Measurements from ENCODE around the gene LMF1.

The LMF1 gene

GRCh38 chr16:877242-878071 is 93.3 kb downstream of the LMF1 start:
- DNase-seq = no peak

GRCh38 chr16:876523-877241 is 94.1 kb downstream of the LMF1 start:
- no peak for DNase-seq

- DNase-seq = no peak
Observed at GRCh38 chr16:876041-876335, 94.8 kb downstream of the LMF1 start.

DNA sequence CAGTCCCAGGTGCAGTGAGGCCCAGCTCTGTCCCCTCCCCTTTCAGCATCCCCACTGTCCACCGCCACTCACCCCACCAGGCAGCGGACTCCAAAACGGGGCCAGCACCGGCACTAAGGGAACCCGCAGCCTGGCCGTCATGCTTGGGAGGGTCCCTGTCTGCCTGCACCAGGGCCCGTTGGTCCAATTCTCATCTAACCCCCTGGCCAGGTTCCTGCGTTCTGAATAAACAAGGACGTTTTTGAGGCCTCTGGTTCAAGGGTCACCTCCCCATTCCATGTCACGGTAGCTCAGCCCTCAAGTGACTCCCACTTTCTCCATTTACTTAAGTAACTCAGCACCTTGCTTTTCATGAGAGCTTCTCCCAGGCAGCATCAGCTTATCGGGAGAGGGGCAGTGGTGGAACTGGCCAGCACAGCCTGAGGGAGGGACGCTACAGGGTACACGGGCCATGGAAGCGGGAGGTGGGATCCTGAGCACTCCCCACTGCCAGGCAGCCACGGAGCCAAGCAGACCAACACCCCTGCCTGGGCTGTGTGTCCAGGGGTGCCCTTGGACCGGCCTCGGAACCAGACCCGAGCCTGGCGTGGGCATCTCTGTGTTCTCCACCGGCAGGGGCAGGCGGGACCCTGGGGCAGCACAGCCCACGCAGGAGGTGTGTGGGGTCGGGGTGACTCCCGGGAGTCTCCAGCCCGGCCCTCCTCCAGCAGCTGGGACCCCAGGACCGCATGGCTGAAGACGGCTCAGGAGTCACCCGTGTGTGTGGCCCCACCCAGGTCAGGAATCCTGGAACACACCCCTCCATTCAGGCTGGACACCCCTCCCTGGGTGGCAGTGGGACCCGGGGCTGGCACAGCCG is 95.4 kb downstream of the LMF1 start:
- DNase-seq = no peak

DNA sequence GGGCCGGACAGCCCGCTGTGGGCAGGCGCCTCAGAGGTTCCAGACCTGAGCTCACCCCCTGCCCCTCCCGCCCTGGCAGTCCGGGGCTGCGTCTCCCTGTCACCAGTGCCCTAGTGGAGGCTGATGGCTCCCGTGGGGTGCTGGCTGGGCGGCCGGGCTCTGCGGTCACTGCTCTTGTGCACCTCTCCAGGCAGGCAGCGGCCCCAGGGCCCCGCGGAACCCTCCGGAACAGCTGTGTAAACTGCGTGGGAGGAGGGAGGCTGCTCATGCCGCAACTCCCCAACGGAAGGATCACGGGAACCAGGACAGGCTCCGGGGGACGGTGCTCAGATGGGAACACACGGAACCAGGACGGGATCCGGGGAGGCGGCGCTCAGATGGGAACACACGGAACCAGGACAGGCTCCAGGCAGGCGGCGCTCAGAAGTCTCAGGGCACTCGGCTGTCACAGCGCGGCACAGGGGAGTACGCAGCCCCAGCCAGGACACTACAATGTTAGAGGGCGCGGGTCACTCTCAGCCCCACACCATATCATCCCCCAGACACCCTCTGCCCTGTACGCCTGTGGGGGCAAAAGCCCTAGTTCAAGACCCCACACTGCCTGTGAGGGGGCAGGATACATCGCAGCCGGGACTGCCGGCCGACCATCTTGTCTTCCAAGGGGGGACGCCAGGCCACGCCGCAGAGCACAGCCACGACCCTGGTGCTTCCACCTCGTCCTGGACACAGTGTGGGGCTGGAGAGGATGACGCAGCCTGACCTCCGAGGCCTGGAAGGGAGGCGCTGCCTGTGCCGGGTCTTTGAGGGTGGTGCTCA is 96.2 kb downstream of the LMF1 start:
- no peak for DNase-seq

DNA sequence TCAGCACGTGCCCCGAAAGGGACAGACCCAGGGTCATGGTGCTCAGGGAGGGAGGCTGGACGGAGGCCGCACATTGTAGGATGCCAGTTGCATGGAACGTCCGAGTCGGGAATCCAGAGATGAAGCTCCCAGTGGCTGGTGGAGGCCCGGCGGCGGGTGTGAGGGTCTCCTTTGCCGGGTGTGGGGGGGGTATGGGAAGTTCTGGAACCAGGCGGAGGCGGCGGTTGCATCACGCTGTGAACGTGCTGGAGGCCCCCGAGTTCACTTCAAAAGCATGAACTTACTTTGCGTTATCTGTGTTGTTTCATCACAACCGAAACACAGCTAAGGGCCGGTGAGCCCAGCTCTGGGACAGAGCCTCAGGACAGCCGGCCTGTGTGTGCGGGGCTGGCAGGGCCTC is 96.9 kb downstream of the LMF1 start:
- DNase-seq = no peak

GRCh38 chr16:873243-873661 is 97.5 kb downstream of the LMF1 start:
- DNase-seq = no peak

GRCh38 chr16:872436-873242 is 98.1 kb downstream of the LMF1 start:
- DNase-seq = no peak

- no peak for DNase-seq
Observed at GRCh38 chr16:871562-872345, 99.0 kb downstream of the LMF1 start.

DNA sequence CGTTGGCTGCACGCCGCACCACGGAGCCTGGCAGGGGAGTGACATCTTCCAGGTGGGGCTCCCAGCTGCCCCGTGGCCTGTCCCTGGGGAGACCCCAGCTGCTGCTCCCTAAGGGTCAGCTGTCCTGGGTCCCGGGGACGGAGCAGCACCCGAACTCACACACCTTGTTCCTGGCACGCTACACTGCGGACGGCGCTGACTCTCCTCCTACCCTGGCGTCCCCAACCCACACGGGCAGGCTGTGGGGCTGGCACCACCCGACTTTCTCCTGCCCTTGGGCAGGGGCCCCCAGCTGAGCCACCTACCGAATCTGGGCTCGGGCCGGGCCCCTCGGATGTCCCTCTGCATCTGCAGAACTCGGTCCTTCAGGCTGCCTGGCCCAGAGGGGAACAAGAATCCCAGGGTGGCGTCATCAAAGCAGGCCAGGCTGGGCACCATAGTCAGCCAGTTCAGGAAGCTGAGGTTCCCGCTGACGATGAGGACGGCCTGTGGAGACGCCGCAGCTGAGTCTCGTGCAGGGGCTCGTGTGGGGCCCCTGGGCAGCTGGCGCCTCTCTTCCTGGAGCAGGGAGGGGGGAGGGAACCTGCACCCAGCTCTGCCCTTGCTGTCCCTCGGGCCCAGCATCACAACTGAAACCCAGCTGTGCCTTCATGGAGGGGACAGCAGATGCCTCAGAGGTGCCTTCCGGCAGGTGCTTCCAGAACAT is 99.8 kb downstream of the LMF1 start:
- DNase-seq = no peak

- DNase-seq = no peak
Observed at GRCh38 chr16:869823-870641, 100.8 kb downstream of the LMF1 start.

- no peak for DNase-seq
Observed at GRCh38 chr16:868846-869822, 101.7 kb downstream of the LMF1 start.

- no peak for DNase-seq
Observed at GRCh38 chr16:868386-868755, 102.4 kb downstream of the LMF1 start.

GRCh38 chr16:867421-868385 is 103.1 kb downstream of the LMF1 start:
- DNase-seq = no peak

DNA sequence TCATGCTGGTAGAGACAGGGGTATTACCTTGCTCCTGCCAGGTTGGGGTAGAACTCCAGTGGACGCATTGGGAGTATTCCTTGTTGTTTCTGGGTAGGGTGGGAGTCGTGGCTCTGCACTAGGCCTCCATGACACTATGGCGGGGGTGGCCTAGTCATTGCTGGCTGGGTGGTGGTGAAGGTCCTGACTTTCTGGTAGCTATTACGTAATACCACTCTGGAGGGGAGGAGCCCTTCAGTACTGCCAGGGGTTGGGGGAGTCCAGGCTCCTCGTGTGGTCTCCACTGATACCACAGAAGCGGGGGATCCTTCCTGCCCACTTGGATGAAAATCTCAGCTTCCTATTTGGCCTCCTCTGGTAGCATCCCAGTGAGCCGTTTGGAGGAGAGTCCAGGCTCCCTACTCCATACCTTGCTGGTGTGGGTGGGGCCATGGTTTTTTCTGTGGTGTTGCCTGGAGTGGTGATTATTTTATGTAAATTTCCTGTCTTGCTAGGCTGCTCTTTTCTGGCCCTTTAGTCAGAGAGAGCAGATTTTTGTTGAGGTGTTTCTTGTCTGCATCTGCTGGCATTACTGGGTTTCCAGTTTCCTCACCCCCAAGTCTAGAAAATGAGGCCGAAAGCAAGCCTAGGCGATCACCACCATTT is 104.4 kb downstream of the LMF1 start:
- no peak for DNase-seq

DNA sequence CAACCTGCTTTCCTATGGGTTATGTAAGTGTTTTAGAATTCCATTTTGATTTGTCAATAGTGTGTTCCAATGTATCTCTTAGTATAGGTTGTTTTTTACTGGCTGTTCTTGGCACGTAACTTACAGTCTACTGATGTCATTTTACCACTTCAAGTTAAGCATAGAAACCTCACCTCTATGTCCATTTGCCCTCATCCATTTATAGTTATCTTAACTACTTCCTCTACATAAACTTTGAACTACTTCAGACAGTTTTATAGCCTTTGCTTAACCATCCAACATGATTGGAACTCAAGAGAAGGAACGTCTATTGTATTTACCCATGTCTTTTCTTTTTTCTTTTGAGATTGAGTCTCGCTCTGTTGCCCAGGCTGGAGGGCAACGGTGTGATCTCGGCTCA is 105.8 kb downstream of the LMF1 start:
- no peak for DNase-seq
